ENCODE measurements around the gene CHEK2.
"Not testable (repeated sequence)": the region's sequence is repeated elsewhere in the genome, so short reads cannot be mapped to it uniquely, and the experiment has no call there.

CHEK2 gene

GRCh38 chr22:28741785-28742561 is at the start of gene CHEK2, which contains the start of gene HSCB:
Gene CHEK2 (minus strand): TSS chr22:28741820. CDS start chr22:28734721, 7,099 bp downstream.
Gene HSCB (plus strand): TSS chr22:28742039. CDS start chr22:28742096, 57 bp downstream.
- DNase-seq (ENCODE audit: low read depth, low spot score) = peak; percentile 96

DNA sequence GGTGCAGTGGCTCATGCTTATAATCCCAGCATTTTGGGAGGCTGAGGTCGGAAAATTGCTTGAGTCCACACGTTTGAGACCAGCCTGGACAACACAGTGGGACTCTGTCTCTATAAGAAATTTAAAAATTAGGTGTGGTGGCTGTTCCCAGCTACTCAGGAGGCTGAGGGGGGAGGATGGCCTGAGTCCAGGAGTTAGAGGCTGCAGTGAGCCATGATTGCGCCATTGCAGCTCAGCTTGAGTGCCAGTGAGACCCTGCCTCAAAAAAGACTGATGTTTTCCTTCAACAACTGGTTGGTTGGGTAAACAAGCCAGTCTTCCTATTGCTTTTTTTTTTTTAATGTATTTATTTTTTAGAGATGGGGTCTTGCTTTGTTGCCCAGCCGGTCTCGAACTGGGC is 49.5 kb upstream of the CHEK2 start:
- no peak for DNase-seq (ENCODE audit: low read depth, low spot score)

DNA sequence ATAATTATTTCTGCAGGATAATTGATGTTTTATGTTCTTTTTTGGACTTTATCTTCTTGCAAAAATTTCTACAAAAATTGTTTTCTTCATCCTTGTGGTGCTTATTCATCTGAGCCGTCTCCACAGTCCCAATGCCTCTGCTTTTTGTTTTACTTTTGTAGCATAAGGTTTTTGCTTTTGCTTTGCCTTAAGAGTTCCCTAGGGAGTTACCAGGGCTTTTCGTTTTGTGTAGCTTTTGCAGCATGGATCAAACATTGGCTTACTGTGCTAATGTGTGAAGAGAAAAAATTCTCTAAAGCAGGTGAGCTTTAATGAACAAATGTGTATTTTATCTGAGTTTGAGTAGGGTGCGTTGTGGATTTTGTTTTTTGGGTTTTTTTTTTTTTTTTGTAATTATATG is 47.0 kb upstream of the CHEK2 start:
- DNase-seq (ENCODE audit: low read depth, low spot score) = no peak

GRCh38 chr22:28783786-28784671 is 42.4 kb upstream of the CHEK2 start:
- no peak for DNase-seq (ENCODE audit: low read depth, low spot score)

GRCh38 chr22:28780296-28780695 is 38.7 kb upstream of the CHEK2 start:
- no peak for DNase-seq (ENCODE audit: low read depth, low spot score)

GRCh38 chr22:28779833-28780232 is 38.2 kb upstream of the CHEK2 start:
- DNase-seq (ENCODE audit: low read depth, low spot score) = no peak

DNA sequence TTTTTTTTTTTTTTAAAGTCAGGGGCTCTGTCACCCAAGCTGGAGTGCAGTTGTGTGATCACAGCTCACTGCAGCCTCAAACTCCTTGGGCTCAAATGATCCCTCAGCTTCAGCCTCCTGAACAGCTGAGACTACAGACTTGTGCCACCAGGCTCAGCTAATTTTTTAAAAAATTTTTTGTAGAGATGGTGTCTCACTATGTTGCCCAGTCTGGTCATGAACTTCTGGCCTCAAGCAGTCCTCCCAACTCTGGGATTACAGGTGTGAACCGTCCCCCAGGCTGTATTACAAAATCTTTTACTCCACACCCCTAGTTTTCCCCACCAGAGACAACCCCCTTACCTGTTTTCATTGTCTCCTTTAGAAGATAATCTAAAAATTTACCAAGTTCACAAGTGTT is 32.8 kb upstream of the CHEK2 start:
- DNase-seq (ENCODE audit: low read depth, low spot score) = no peak

DNA sequence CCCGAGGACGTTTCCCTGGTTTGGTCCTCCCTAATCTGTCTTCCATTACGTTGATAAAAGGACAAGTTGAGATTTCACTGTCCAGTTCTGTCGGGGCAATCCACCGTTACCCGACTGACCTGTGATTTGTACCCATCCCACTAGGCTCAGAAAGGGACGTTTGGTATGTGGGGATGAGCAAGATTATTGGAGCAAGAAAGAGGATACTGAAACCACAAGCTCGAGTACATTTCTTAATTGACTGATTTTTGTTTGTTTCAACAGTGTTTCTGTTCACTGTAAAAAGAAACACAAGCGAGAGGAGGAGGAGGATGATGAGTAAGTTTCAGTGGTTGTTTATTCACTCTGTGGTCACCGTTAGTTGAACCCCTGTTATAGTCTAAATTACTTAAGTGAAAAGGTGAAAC is 31.8 kb upstream of the CHEK2 start:
- DNase-seq (ENCODE audit: low read depth, low spot score) = no peak

DNA sequence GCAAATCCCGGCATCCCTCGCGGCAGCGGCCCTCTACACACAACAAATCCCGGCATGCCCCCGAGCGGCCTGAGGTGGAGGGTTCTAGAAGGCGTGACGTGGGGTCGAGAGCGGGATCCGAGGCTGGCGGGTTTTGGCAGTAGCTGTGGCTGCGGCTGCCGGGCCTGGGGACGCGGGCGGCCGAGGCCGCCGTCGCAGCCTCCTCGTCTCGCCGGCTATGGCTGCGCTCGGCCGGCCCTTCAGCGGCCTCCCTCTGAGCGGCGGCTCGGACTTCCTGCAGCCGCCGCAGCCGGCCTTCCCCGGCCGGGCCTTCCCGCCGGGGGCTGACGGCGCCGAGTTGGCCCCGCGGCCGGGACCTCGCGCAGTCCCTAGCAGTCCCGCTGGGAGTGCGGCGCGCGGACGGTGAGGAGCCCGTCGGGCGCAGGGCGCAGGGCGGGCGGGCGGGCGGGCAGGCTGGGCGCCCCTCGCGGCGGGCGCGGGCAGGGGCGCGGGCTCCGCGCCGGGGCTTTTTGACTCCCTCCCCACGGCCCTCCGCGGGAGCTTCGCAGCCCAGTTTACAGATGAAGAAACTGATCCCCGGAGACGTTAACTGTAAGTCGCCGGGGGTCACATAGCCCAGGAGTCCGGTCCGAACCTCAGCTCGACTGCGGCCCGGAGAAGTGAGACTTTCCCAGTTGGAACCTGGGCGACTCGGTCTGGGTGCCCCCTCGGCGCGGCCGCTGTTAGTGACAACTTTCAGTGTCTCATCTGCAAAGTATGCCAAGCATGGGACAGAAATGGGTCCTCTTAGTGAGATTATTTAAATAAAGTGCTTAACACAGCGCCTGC is 31.2 kb upstream of the CHEK2 start, which contains the start of gene CCDC117:
Gene CCDC117, plus strand, starts transcription at position 63 of the 828 bp plus-strand sequence. Its CDS starts 155 bp downstream, at position 218.
- DNase-seq (ENCODE audit: low read depth, low spot score) = peak; percentile 88

GRCh38 chr22:28771195-28771791 is 29.7 kb upstream of the CHEK2 start:
- no peak for DNase-seq (ENCODE audit: low read depth, low spot score)

DNA sequence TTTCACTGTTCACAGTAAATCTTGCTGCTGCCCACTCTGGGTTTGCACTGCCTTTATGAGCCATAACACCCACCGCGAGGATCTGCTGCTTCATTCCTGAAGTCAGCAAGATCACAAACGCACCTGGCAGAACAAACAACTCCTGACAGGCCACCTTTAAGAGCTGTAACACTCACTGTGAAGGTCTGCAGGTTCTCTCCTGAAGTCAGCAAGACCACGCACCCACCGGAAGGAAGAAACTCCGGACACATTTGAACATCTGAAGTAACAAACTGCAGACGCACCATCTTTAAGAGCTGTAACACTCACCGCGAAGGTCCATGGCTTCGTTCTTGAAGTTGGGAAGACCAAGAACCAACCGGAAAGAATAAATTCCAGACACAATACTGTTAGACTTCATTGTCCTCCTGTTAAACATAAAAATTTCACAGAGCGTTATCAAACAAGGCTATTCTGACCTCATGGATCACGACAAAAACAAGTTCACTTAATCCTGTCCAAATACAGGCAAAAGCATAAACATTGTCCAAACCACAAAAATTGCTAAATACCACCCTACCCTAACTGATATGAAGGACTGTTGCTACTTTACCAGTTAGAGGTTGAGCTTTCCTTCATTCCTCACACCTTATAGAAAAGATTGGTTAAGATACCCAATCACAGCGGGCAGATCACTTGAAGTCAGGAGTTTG is 27.9 kb upstream of the CHEK2 start:
- no peak for DNase-seq (ENCODE audit: low read depth, low spot score)

DNA sequence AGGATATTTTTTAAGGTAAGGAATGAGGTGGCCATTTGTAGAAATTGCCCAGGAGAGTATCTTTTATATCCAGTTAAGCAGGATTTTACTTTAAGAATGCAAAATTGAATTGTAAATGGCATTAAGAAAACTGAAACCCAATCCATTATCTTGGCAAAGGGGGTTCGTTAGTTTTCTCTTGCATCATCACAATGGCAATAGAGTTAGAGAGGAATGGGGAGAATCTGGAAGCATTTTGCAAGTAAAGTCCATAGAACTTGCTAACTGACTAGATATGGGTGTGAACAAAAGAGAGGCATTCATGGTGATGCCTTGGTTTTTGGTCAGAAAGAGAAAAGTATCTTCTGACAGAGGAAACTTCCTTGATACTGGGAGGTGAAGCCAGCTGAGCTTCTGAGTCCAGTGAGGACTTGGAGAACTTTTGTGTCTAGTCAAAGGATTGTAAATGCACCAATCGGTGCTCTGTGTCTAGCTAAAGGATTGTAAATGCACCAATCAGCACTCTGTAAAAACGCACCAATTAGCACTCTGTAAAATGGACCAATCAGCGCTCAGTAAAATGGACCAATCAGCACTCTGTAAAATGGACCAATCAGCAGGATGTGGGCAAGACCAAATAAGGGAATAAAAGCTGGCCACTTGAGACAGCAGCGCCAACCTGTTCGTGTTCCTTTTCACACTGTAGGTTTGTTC is 27.2 kb upstream of the CHEK2 start:
- DNase-seq (ENCODE audit: low read depth, low spot score) = no peak

DNA sequence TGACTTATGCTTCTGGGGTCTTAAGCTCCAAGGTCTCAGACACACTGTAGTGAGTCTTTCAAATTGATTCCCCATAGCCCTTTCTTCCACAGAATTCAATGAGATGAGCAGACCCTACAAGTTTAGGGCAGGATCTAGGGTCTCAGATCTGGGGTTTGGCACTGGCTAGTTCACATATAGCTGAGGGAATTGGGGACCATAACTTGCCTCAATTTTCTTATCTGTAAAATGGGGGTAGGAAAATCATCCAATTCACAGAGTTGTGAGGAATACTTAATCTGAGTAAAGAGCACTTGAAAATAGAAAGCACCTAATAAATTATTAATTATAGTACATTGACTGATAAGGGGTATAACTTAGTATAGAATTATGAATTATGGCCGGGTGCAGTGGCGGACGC is 25.0 kb upstream of the CHEK2 start:
- DNase-seq (ENCODE audit: low read depth, low spot score) = no peak

DNA sequence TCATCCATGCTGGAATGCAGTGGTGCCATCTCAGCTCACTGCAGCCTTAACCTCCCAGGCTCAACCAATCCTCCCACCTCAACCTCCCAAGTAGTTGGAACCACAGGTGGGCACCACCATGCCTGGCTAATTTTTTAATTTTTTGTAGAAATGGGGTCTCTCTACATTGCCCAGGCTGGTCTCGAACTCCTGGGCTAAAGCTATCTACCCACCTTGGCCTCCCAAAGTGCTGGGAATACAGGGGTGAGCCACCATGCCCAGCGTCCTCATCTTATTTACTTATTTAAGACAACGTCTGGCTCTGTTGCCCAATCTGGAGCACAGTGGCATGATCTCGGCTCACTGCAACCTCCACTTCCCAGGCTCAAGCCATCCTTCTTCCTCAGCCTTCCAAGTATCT is 20.4 kb upstream of the CHEK2 start:
- not testable (repeated sequence) for DNase-seq (ENCODE audit: low read depth, low spot score)

- no peak for DNase-seq (ENCODE audit: low read depth, low spot score)
Observed at GRCh38 chr22:28761449-28761755, 19.8 kb upstream of the CHEK2 start.

GRCh38 chr22:28759861-28760560 is 18.4 kb upstream of the CHEK2 start:
- no peak for DNase-seq (ENCODE audit: low read depth, low spot score)

DNA sequence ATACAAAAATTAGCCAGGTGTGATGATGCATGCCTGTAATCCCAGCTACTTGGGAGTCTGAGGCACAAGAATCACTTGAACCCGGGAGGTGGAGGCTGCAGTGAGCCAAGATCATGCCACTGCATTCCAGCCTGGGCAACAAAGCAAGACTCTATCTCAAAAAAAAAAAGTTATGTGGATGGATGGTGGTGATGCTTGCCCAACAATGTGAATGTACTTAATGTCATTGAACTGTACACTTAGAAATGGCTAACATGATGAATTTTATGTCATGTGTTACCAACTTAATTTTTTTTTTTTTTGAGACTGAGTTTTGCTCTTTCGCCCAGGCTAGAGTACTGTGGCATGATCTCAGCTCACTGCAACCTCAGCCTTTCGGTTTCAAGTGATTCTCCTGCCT is 12.9 kb upstream of the CHEK2 start:
- not testable (repeated sequence) for DNase-seq (ENCODE audit: low read depth, low spot score)

- DNase-seq (ENCODE audit: low read depth, low spot score) = peak; percentile 58
Observed at GRCh38 chr22:28750471-28750881, 8.9 kb upstream of the CHEK2 start.

DNA sequence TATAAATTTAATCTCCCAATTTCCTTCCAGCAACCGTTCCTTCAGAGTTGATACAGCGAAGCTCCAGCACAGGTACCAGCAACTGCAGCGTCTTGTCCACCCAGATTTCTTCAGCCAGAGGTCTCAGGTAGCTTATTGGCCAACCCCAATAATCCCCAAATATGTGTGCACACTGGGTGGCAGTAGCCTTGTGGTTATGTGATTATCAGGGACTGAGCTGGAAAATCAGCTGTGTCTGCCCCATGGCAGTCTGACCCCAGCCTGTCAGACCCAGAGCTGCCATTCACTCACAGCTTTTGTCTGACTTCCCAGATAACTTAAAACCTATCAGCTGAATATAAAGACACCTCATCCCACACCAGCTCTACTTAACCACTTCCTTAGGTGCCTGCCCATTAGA is 2.2 kb upstream of the CHEK2 start:
- no peak for DNase-seq (ENCODE audit: low read depth, low spot score)

- DNase-seq (ENCODE audit: low read depth, low spot score) = no peak
Observed at GRCh38 chr22:28742562-28742962, 942 bp upstream of the CHEK2 start.
